ENCODE data around the gene NPC2.
A peak's percentile ranks its signal among the peaks of the same experiment; 100 is the strongest.

Gene NPC2

DNA sequence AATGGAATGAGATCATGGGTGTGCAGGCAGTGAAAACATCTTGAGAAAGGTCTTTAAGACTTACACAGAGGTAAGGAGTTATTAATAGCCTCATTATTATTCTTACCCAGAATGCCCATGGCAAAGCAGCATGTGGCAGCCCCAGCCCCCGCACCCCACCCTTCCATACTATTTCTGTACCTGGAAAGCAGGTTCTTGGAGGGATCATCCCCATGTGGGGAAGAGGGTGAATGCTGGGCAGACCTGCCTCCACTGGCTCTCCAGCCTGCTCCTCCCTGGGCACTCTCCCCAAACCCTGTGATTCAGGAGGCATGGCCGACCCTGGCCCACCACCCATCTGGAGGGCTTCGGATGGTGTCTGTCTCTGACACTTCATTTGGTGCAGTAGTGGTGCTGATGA lies 28.3 kb downstream of the NPC2 start:
- no peak for DNase-seq

DNA sequence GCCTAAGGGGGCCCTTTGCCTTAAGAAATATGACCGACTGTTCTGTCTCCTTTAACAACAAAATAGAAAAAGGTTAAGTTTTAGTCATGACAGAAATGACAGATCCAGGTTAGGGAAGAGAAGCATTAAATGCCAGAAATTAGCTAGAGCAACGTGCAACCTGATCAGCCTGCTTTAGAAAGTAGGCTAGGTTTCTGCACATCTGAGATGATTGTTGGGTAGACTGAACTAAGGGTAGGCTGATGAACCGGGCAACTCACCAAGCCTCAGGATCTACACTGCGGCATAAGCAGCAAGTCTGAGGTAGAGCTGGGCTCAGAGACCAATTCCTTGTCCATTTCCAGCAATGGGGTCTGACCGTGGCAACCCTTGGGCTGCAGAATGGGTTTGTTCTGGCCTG lies 29.4 kb downstream of the NPC2 start:
- DNase-seq = no peak

GRCh38 chr14:74462993-74463392 lies 30.1 kb downstream of the NPC2 start:
- DNase-seq = no peak

DNA sequence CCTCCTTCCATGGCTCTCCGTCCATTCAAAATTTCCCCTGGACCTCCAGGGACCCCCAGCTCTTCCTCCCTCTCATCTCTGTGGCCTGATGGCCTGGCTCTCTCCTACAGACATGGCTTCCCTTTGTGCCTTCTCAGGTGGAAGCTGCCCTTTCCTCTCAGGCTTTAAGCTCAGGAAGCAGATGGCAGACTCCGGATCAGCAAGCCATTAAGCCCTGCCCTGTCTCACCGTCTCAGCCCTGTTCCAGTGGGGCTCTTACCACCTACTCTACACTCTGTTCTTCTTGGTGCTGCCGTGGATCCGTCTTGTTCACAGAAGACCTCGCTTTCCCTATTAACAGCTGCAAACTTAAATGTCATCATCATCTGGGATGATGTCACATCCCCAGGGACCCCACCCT lies 33.1 kb downstream of the NPC2 start:
- DNase-seq = no peak

DNA sequence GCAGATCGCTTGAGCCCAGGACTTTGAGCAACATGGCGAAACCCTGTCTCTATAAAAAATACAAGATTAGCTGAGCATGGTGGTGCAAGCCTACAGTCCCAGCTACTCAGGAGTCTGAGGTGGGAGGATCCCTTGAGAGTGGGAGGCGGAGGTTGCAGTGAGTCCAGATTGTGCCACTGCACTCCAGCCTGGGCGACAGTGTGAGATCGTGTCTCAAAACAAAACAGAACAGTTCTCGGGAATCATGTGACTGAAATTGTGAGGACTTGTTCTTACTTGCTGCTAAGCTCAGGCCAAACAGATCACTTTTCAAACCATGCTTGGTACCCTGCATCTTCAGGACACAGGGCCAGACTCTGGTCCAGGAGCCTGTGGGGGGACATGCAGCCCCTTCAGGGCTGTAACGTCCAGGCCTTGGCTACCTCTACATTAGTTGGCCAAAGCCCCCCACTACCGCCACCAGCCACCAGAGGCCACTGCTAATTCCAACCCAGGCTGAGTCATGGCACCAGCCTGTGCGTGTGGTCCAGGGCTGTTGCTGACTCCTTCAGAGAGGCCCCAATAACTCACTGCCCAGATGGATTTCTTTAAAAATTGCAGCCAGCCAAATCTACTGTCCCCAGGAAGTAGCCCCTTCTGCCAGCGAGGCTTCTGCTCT lies 33.7 kb downstream of the NPC2 start:
- DNase-seq = peak; percentile 13

- no peak for DNase-seq
These were observed 35.6 kb downstream of the NPC2 start for GRCh38 chr14:74457565-74457895.

DNA sequence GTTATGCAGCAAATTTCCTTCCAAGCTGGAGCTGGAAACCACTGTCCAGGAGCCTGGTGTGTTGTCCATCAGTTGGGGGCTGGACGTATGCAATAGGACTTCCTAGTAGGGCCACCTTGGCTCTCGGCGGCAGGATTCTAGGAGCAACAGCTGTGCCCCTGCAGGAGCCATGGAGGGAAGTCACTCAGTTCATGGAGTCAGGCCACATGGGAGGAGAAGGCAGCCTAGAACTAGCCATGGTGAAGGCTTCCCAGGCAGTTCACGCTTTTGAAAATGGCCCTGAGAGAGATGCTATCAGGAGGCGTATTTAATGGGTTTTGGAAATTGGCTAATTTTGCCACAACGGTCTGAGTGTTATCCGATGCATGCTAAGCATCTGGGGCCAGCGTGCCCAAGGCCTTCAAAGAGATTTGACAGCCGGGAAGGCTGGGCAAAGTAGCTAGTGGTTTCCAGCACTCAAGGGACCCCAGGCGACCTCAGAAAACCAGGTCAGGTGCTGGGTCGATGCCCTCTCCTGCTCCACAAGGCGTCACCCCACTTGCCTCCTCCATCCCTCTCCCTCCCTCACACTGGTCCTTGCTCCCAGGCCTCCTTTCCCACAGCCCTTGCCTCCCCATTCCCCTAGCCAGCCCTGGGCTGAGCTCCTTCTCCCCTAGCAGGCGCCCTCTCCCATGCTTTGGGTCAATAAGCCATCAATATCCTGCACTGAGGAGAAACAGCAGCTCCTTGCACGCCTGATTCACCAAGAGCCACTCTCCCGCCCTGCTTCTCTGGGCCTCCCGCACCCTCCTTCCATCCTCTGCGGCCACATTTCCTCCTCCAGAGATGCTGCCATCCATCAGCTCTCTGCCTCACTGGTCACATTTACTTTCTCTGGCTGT lies 36.2 kb downstream of the NPC2 start:
- DNase-seq = no peak

DNA sequence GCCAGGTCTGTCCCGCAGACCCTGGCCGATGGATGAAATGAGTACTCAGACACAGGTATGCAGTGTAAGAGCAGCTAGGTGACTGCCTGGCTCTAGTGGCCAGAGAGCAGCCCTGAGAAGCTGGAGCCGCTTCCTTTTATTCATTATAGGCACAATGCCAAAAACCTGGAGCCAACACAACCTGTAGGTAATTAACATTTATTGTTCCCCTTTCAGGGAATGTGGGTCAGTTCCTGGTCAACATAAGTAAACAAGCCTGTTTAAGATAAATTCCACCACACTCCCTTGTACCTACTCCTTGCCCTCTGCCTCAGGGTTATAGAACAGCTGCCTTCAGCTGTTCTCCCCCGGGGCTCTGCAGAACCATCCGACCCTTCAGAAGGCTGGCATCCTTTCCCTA lies 38.7 kb downstream of the NPC2 start:
- peak; percentile 53 for DNase-seq

GRCh38 chr14:74444866-74445265 lies 48.2 kb downstream of the NPC2 start:
- no peak for DNase-seq

GRCh38 chr14:74442757-74443156 lies 50.3 kb downstream of the NPC2 start:
- no peak for DNase-seq

- DNase-seq = no peak
These were observed 52.0 kb downstream of the NPC2 start for GRCh38 chr14:74441113-74441512.

- no peak for DNase-seq
These were observed 54.7 kb downstream of the NPC2 start for GRCh38 chr14:74438351-74438915.

DNA sequence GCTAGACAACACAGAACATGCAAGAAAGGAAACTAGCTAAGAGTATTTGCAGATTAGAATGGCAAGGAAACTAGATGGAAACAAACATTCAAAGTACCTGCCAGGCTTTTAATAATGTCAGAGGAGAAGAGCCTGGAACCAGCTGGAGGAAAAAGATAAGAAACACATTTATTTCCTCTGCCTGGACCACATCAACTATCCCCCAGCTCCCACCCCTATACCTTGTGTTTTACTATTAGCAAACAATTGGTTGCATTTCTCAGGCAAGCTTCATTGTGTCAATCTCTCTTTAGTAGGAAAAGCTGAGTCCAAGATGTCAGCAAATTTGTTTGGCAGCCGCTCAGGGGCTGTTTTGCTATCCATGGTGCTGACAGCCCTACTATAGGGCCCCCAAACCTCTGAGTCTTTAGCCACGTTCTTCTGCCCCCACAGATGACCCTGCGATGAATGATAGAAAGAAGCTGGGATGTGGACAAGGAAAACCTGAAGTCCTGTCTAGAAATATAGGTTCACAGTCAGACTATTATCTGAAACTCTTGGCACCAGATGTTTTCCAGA lies 55.5 kb downstream of the NPC2 start:
- DNase-seq = no peak

- no peak for DNase-seq
These were observed 58.8 kb downstream of the NPC2 start for GRCh38 chr14:74434294-74434693.

DNA sequence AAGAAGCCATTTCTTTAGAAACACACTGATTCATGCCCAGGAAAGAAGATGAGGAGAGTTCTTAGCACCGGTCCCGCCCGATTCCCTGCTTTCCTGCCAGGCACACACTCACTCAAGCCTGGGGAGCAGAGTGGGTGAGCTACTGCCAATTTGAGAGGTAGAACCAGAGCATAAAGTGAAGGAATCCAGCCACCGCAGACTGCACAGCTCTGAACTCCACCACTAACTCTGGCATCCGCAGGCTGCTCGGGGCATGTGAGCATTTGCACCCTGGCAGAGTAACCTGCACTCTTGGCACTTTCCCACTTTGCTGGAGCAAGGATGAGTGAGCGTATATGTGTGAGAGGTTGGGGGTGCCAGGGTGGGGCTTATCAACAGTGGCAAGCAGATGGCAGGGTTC lies 63.1 kb downstream of the NPC2 start:
- no peak for DNase-seq
